ENCODE measurements around the gene SVEP1.

DNA sequence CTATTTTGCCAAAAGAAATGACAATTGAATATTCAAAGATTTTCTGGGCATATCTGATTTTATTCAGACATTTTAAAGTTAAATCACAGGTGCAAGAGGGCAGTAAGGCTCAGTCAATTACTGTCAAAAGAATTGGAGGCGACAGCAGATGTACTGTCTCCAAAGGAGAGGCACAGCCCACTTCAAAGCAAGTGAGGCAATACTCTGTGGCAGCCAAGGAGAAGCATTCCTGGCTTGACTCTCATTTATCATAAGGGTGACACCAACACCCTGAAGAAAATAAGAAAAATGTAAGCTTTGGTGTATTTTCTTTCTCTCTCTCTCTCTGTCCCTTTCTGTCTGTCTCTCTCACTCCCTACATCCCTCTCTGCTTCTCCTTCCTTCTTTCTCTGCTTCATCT is 93.3 kb downstream of the SVEP1 start:
- TF ChIP-seq EZH2 (IDR thresholded peaks at IDR 0.05; ENCODE audit: borderline replicate concordance, insufficient read depth, low read depth, low read length, poor library complexity, severe bottlenecking), result no peak
- TF ChIP-seq, protein P1, sequence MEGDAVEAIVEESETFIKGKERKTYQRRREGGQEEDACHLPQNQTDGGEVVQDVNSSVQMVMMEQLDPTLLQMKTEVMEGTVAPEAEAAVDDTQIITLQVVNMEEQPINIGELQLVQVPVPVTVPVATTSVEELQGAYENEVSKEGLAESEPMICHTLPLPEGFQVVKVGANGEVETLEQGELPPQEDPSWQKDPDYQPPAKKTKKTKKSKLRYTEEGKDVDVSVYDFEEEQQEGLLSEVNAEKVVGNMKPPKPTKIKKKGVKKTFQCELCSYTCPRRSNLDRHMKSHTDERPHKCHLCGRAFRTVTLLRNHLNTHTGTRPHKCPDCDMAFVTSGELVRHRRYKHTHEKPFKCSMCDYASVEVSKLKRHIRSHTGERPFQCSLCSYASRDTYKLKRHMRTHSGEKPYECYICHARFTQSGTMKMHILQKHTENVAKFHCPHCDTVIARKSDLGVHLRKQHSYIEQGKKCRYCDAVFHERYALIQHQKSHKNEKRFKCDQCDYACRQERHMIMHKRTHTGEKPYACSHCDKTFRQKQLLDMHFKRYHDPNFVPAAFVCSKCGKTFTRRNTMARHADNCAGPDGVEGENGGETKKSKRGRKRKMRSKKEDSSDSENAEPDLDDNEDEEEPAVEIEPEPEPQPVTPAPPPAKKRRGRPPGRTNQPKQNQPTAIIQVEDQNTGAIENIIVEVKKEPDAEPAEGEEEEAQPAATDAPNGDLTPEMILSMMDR (IDR thresholded peaks at IDR 0.05), result no peak

All from B cell (primary cell).